HG03565 (cell line): Measurements from ENCODE around the gene MREG.

Source experiments
- ATAC-seq: cut with Tn5 transposase; IDR thresholded peaks from one replicate; pipeline ENCODE4 v1.9.1; 2021; ENCODE audit warnings: mild to moderate bottlenecking, moderate library complexity; ENCODE audit not compliant: unreplicated experiment

MREG gene

DNA sequence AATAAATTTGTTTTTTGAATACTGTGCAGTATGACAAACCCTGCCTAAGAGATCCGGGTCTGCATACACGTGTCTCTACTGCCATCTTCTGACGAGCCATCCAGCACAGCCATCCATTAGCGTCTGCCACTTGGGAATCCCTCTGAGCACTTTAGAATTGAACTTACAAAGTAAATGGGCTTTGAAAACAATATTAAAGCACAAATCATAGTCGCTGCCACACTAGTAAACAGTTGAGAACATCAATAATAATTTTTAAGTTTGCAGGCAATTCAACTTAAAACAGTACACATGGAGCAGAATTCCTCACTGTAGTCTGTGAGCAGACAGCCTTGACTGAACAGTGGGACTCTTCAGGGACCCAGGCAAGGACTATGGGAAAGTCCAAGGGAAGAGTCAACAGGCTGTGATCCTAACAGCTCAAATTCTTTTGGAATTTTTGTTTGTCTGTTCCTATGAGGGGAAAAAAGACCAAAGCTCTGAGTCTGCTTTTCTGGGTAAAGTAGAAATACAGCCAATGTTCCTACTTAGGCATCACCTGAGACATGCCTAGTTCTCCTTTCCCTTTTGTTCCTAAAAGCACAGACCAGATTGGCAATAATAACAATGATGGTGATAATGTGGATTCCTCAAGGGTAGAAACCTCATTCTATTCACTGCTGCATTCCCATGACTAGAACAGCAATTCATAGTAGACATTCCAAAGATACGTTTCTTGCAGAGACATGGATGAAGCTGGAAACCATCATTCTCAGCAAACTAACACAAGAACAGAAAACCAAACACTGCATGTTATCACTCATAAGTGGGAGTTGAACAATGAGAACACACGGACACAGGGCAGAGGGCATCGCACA, 92.9 kb downstream of the MREG start:
- ATAC-seq, result peak; percentile 50

DNA sequence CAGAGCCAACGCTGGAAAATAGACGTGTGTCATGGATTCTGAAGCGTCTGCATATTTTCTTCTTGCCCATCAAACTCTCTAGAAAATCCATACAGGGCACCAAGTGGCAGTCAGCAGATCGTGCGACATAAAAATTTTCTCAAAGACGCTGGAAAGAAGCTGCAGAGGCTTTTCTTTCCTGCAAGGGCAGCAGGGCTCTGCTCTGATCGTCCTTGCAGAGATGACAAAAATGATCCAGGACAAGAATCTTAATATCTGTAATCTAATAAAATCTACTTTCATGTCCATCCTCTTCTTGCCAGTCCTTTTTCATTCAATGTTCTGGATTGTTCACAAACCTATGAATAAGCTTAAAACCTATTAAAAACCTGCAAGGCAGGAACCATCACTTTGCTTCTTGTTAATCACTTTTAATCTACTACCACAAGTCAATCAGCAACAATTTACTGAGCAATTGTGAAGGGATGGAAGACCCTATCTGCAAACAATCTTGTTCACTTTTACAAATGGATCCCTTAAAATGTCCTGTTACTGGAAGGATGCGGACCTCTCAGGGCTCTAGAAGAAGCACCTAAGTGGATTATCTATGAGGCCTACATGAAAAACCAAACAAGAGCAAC, 93.6 kb downstream of the MREG start:
- no peak for ATAC-seq

DNA sequence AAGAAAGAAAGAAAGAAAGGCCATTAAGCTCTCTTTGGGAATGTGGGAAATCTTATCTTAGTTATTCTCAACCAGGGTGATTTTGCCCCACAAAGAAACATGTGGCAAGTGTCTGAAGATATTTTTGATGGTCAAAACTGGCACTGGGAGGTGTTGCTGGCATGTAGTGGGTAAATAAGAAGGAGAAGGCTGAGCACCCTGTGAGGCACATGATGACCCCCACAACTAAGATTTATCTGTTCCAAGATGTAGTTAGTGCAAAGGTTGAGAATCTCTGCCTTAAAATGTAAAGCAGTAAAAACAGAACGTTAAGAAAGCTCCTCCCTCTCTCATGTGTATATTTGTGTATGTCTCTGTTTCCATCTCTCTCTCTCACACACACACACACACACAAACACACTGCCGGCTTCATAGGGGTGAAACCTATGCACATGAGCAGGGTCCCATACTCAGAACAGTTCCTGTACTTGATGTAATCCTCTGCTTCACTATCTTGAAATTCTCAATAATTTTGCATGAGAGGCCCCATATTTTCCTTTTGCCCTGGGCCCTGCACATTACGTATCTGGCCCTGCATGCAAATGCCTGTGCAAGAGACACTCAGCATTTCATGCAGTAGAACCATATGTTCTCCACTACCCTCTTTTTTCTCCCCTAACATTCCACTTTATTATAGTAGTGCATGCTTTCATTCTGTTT, 94.3 kb downstream of the MREG start:
- ATAC-seq, result no peak

DNA sequence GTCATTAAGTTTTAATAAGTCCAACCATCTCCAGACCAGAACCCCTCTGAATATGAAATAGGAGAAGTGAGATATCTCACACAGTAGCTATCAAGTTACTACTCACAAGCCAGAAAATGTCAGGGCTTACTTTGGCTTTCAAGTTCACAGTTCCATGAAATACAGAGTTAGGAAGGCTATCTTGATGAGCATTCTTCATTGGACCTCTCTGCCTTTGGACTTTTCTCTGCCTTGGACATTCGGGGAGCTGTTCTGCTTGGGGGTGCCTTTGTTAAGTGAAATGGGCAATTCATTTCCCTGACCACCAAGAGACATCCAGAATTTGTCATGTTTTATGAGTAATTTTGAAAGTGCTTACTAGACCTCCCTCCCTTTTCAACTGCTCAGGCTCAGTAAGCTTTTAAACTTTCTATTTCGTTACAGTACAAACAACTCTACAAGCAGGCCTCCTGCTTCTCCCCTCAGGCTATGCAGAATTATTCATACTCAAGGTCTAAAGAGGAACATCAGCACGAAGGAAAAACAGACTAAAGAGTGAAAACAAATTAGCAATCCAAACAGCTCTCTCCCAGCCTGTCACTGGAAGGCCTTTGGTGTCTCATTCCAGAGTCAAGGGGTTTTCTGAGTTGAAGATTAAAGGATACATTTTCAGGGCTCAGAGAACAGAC, 95.3 kb downstream of the MREG start:
- peak; percentile 83 for ATAC-seq

DNA sequence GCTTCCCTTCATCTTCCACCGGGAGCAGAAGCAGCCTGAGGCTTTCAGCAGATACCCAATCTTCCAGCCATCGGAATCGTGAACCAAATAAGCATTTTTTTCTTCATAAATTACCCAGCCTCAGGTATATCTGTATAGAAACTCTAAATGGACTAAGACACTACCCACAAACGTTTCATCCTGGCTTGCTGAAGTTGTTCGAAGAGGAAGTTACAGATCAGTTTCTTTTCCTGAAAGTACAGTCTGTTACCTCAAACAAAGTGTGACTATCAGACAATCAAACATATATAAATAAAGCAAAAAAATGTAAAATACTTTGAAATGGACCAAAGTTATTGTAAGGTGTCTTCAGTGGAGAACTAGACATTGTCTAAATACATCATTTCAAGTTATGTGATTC, 97.9 kb downstream of the MREG start:
- no peak for ATAC-seq

DNA sequence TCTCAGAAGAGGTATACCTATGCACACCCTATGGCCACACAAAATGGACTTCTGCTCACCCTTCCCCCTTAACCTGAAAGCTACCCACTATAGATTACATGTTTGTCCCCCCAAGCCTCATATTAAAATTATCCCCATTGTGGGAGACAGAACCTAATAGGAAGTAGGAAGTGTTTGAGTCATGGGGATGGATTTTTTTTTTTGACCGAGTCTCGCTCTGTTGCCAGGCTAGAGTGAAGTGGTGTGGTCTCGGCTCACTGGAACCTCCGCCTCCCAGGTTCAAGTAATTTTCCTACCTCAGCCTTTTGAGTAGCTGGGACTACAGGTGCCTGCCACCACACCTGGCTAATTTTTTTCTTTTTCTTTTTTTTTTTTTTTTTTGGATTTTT, 98.6 kb downstream of the MREG start:
- ATAC-seq, result no peak

DNA sequence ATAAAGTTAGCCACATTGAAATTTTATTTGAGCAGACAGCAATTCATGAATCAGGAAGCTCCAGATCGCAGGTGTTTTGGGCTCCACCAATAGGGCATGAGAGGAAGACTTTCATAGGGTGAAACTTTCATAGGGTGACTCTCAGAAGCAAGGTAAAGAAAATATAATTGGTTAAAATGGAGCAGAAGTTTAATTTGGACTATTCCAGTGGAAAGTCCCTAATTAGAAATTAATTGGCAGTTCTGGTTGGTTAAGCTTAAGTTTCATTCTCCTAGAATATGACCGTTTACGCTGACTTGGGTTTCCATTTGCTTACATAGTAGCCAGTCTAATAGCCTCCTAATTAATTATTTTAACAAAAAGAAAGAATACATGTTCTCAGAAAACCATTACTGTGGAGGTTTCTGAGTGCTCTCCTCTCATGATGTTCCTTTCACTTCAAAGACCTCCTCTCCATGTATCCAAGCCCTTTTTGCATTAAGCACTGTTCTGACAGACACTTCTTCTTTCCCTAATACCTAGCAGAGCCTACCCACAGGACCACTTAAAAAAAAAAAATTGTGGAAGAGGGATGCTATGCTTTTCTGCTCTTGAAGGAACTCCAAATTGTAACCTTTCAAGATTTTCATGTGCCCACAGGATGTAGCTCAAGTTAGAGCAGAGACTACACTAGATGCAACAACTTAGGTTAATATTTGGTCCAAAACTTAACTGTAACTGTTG, 99.1 kb downstream of the MREG start:
- ATAC-seq, result no peak

DNA sequence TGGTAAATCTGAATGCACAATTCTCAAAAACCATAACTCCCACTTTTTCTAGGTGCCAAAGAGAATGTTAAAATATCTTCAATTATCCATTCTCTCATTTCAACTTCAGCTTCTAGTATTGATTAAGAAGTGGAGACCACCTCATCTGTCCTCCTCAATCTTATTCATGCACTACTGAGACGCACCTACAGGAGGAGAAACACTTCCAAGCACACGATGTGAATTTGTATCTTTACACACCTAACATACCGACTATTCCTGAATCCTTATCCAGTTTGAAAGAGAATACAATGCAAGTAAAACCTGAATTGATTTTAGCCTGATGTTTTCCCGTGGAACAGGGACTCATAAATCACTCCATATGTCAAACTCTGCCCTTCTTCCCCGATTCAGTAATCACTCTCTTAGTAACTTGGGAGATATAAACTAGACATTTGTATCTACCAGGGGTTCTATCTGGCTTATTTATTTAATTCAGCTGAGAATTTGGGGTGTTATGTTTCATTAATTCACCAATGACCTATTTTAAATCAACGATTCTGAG, 101.0 kb downstream of the MREG start:
- no peak for ATAC-seq

DNA sequence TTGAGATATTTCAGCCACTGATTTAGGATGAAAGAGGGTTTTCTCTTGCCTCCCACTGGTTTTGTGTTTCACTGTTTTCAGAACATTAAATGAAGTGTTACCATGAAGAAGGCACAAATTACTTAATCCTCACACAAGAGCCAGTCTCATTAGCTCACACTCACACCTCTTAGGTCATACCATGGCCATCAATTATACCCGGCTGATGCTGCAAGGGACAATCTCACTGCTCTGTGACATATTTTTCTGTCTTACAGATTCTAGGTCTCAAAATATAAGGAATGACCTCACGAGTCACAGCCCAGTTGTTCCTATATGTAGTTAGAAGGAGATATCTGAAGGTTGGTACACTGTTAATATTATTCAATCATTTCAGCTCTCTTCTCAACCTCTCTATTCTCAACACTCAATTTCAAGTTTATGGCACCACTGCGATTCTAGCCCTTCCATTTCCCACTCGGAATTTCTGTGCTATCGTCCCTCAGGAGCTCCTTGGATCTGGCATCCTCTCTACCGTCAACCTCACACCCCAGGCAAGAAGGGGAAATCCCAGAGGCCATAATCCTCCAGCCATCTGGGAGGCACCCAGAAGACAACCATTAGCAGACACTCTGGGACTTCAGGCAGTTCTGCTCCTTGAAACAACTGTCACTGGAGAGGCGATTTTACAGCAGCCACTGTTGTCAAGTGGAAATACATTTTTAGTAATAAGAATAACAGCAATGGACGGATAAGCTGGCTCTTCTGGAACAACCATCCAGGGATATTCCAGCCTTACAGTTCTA, 101.9 kb downstream of the MREG start:
- ATAC-seq, result no peak

DNA sequence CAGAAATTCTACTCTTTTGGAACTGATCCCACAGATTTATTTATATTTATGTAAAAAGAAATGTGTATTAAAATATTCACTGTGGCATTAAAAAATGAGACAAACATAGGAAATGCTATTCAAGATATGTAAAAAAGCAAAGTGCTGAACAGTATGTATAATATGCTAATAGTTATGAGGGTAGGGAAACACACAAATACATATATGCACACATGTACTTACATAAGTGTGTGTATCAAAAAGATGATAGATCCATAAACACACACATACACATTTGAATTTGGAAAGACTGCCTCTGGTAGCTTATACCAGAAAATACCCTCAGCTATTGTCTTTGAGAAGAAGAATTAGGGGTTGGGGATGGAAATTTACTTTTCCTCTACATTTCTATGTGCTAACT, 103.2 kb downstream of the MREG start:
- no peak for ATAC-seq

DNA sequence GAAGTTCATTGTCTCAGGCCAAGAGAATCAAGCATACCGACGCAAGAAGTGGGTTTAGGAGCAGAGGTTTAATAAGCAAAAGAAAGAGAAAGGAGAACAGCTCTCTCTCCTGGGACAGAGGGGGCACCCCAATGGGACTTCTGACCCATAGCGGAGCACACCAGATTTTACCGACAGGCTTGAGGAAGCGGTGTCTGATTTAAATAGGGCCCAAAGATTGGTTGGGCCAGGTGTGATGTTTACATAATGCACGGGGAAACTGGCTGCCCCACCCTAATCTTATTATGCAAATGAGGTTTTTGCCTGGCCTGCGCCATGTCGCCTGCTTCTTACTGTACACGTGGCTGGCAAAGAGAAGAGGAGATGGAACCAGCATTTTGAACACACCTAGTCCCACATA, 106.2 kb downstream of the MREG start:
- no peak for ATAC-seq

DNA sequence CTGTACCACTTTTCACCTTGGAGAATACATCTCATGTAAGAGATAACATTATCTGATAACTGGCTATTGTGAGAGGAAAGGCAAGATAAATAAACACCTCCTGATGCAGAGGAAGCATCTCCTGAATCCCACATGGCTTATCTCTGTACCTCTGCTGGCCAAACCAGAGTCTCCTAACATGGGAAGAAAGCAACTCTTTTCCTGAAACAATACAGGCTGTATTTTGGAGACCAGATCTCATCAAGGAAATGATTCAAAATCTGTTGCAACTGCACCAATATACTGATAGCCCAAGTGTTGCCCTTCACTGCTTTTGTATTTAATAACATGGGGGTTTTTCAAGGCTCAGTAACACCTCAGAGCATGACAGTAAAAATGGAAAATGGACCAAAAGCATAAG, 106.9 kb downstream of the MREG start:
- no peak for ATAC-seq

DNA sequence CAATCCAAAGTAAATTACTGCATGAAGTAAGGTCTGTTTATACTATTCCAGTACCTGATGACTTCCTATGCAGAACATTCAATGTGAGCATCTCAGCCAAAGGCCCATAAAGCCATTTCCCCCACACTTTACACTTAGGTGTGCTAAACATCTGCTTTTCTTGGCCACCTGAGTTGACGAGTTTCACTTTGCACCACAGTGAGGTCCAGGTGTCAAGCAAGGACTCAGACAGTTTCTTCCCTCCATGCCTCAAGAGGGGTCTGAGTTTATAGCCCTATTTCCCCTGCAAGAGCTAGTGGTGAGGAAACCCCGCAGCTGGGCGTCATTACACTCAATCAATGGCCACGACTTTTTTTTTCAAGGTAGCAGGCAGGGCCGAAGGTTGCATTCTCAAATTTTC, 107.7 kb downstream of the MREG start:
- no peak for ATAC-seq

DNA sequence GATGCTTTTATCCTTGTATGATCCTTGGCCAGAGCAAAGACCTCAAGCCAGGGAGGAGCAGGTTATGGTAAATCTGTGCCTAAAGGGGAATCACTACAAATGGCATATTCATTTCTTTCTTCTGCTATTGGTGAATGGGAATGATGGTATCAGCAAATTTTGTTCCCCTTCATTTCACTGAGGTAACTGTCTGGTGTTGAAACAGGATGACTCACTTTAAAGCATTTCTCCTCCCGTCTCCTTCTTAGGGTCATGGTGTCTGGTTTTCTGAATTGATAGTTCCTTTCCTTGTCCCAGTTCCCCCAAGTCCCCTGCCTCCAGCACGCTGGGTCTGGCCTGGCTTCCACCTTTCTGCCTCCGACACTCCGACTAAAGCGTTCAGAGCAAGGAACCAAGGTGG, 109.2 kb downstream of the MREG start:
- no peak for ATAC-seq

DNA sequence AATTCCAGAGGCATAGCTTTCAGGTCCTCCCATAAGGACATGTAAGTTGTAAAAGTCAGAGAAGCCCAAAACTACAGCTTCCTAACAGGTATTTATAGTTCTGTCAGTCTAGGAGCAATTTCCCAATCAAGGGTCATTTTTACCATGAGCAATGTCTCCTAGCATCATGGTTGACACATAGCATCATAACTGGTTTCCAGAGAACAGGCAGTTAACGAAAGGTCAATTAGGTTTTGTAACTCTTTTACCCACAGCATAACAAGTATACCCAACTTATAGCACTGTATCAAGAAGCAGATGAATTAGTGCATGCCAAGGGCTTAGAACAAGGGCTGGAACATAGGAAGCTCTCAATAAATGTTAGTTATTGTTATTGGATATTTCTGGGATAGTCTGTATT, 110.1 kb downstream of the MREG start:
- ATAC-seq, result no peak

DNA sequence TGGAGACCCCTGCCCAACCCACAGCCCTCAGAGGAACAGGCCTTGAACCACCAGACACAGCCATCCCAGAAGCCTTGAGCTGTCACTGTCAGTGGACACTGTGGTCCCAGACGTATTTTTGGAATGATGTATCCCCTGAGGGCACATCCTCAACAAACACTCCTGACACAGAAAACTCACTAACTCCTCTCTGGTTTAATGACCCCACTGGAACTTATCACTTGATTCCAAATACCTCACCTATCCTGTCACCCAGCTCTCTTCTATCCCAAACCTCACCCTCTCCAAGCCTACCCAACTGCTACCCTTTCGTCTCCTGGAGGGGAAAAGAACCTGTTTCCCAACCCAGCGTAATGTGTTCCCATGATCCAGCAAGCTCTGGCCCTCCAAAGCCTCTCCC, 111.6 kb downstream of the MREG start:
- no peak for ATAC-seq

DNA sequence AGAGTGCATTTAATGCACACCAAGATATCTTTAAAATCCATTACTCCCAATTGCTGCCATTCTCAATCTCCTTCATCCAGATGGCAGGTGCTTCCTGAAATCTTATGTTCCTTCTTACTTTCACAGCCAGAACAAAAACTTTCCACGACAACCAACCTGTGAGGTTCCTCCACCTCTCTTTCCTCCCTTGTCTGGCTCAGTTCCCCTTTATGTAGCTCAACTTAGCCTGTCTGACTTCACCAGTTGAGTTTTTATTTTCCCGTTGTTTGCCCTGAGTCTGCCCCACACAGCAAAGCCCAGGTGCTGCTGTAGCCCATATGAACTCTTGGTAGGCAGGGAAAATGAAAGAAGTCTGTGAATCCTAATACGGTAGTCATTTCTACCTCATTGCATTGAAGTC, 112.5 kb downstream of the MREG start:
- peak; percentile 51 for ATAC-seq

DNA sequence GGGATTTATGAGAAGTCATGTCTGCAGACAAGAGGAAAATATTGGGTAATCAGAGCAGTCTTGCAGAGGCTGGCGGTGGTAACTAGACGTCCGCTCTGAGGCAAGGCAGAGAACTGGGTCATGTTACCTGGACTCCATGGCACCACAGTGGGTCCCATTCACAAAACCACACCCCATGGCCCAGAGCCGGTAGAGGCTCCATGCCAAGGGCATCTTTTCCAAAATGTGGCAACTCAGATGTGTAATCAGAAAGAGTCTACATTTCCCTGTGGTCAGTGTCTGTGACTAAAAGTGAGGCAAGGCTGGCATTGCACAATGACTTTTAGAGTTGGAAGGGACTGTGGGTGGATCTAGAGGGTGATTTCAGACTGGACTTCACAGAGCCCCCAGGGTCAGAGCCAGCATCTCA, 113.1 kb downstream of the MREG start:
- no peak for ATAC-seq

DNA sequence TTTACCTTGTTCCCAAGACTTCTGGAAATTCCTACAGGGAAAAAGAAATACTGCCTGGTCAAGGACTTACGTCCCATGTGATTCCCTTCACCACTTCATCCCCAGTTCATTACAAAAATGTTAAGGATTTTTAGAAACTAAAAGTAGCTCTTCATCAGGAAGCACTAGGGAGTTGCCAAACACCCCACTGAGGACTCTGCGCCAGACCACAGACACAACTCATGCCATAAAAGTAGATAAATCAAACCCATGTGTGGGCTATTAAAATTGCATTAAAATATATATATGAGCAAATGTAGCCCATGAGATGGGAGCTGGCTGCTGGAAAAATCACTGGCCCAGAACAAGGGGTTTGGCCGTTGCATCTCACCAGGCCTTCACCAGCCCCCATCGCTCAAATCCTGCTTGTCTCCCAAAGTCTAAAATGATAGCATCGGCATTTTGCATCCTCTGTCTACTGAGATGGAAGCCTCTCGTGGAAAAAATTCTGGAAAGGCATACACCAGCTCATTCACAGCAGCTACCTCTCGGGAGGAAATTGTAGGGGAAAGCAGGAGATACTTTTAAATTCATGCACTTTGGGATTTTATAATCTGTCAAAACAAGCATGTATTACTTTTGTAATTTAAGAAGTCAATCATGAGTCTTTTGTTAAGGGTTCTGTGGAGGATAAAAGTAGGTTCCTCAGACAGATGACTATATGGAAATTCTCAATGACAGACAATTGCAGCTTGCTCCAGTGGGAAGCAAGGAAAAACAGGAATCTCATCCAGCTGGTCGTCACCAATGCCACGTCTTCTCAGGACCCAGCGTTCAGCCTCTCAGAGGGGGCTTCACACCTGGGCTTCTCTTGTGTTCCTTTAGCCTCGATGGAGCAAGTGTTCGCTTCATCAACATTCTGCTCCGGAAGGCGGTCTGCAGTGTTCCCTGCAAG, 113.9 kb downstream of the MREG start:
- no peak for ATAC-seq
